Left kidney (tissue), 2 donors: Measurements from ENCODE around the gene TBC1D10B. TPM values are rescaled to one million over a fixed set of nuclear protein-coding genes. Genes with fewer than 3 reads are reported as not detected.
A peak's percentile ranks its signal among the peaks of the same experiment; 100 is the strongest.
"Not testable (repeated sequence)": the region's sequence is repeated elsewhere in the genome, so short reads cannot be mapped to it uniquely, and the experiment has no call there.

ENCODE experiments used
- DNase-seq: peaks from one replicate; pipeline ENCODE4 v3.0.0-alpha.2; 2013
- polyA plus RNA-seq: library from polyadenylated mRNA; unstranded; fragments of 120-200 nt; gene quantifications from one replicate; pipeline ENCODE4 v1.2.1, GENCODE V29; 2013; ENCODE audit not compliant: insufficient read length

The TBC1D10B gene
- polyA plus RNA-seq, 1 donor: 35.5 TPM

DNA sequence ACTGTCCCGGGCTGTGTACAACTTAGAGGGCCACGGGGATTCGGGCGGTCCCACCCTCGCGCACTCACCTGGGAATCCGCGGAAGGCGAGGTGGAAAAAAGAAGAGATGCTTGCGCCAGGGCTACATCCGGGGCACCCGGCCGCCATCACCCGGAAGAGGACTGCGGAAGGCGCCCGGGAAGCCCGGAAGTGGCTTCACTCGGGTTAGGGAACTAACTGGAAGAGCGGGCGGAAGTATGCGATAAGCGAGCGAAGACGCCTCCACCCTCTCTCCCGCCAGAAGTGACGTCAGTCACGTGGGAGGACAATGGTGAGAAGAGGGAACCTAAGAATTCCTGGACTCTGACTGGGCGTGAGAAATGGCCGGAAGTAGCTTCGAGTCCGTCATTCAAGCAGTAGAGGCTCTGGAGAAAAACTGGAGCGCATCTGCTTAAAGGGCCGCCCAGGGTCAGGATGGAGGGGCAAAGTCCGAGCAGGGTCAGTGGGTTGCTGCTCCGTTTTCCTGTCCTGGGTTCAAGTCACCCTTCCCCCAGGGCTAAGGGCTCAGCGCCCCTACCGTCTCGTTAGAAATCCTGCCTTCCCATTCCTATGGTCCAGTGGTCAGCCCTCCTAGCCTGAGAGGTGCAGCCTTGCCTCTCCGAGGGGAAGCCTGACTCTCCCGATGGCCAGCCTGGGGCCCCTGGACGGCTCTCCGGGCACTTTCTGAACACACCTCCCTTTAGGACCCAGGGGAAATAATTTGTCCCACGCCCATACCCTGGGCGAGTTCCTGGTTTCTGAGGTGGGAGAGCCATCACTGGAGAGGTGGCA is 14.9 kb downstream of the TBC1D10B start, which contains the start of gene CD2BP2:
CD2BP2 (minus strand) TSS at position 165 of the 810 bp plus-strand sequence. CDS start 627 bp downstream, outside the sequence.
- peak; percentile 99 for DNase-seq

DNA sequence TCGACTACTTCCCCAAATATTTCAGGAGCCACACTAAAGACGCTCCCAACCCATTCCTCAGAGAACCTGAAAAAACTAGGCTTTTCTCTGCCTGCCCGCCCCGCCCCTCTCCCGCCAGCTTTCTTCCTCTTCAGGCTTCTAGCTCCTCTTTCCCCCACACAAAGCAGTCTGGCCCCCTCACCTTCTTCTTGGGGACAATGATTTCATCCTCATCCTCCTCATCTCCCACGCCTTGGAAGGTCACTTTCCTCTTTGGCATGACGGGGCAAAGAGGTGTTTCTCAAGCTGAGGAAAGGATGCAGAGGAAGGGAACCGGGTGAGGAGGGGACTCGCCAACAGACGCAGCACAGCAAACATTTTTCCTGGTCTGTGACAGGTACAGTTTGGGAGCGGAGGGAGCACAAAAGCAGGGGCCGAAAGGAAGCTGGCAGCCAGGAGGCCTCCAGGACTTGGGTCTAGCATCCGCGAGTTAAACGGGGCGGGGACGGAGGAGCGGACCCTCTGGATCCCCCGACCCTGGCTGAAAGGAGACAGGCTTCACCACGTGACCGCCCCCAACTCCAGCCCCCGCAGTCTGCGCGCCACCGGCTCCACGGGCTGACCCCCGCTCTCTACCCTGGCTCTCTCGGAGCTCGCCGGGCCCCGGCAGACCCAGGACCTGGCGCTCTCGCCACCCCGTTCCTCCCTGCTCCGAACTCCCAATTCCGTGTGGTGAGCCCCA is 15.7 kb downstream of the TBC1D10B start:
- no peak for DNase-seq

GRCh38 chr16:30353438-30354129 is 16.7 kb downstream of the TBC1D10B start:
- no peak for DNase-seq

- no peak for DNase-seq
Observed at GRCh38 chr16:30352488-30353401, 17.5 kb downstream of the TBC1D10B start.

- no peak for DNase-seq
Observed at GRCh38 chr16:30351586-30352419, 18.5 kb downstream of the TBC1D10B start.

- no peak for DNase-seq
Observed at GRCh38 chr16:30351001-30351441, 19.3 kb downstream of the TBC1D10B start.

DNA sequence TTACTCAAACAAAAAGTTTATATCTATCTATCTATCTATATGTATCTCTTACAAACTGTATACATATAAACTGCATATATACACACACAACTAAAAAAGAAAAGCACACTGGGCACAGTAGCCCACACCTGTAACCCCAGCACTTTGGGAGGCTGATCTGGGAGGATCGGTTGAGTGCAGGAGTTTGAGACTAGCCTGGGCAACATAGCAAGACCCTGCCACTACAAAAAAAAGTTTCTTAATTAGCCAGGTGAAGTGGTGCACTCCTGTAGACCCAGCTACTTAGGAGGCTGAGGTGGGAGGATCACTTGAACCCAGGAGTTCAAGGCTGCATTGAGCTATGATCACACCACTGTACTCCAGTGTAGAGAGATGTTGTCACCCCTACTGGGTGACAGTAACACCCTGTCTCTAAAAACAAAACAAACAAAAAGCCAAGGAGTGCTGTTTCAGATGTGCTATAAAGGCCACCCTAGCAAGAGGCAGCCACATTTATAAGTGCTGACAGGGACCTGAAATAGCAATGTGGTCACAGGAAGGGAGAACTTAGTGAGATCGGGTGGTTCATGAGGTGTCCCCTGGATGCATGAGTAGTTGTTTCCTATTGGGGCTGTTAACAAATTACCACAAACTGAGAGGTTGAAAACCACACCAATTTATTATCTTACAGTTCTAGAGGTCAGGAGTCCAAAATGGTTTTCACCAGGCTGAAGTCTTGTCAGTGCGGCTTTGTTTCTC is 20.0 kb downstream of the TBC1D10B start:
- no peak for DNase-seq

- DNase-seq: no peak
Observed at GRCh38 chr16:30349675-30350074, 20.6 kb downstream of the TBC1D10B start.

GRCh38 chr16:30348929-30349328 is 21.4 kb downstream of the TBC1D10B start:
- DNase-seq: no peak

- no peak for DNase-seq
Observed at GRCh38 chr16:30348113-30348512, 22.2 kb downstream of the TBC1D10B start.

DNA sequence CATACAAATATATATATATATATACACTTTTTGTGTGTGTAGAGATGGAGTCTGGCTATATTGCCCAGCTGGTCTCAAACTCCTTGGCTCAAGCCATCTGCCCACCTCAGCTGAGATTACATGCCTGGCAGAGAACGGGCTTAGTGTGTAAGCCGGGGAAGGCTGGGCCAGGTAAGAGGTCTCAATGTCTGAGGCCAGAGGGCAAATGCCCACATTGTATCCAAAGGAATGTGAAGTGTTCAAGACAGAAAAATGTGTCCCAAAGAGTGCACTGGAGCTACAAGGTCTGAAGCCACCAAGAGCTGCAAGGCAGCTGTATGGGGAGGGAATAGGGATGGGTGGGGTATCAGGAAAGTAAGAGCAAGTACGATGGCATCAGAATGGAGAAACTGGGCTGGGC is 24.0 kb downstream of the TBC1D10B start:
- DNase-seq: no peak

DNA sequence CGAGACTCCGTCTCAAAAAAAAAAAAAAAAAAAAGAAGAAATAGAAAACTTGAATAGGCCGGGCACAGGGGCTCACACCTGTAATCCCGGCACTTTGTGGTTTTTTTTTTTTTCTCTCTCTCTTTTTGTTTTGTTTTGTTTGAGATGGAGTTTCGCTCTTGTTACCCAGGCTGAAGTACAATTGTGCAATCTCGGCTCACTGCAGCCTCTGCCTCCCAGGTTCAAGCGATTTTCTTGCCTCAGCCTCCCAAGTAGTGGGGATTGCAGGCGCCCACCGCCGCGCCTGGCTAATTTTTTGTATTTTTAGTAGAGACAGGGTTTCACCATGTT is 26.8 kb downstream of the TBC1D10B start:
- DNase-seq: not testable (repeated sequence)

GRCh38 chr16:30342751-30343490 is 27.4 kb downstream of the TBC1D10B start:
- no peak for DNase-seq

DNA sequence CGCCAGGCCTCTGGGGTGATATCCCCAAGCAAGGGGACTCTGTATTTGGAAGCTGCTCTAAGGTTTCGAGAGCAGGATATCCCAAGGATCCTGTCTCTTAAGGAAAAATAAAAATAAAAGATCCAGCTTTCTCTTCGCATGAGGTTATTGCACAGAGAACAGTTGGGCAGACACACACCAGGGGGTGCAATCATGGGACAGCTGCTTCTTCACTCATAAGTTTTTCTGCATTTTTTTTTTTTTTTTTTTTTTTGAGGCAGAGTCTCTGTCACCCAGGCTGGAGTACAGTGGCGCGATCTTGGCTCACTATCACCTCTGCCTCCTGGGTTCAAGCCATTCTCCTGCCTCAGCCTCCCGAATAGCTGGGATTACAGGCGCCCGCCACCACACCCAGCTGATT is 28.3 kb downstream of the TBC1D10B start:
- not testable (repeated sequence) for DNase-seq

DNA sequence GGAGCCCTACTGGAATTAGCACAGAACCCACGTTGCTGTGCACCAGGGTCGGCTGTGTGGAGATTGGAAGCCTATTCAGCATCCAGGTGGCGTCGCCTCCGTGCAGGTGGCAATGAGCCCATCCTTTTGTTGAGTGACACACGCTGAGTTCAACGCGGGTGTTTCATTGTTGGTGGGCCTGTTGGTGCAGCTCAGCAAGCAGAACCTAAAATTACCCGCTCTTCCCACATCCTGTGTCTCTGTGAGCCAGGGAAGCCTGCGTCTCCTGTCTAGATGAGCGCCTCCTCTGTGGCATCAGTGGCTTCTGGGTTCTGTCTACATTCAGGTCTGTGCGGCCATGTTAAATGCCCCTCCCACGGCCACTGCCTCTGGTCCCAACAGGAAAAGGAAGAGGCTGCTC is 29.7 kb downstream of the TBC1D10B start:
- DNase-seq: no peak

- DNase-seq: not testable (repeated sequence)
Observed at GRCh38 chr16:30338715-30339114, 31.6 kb downstream of the TBC1D10B start.

DNA sequence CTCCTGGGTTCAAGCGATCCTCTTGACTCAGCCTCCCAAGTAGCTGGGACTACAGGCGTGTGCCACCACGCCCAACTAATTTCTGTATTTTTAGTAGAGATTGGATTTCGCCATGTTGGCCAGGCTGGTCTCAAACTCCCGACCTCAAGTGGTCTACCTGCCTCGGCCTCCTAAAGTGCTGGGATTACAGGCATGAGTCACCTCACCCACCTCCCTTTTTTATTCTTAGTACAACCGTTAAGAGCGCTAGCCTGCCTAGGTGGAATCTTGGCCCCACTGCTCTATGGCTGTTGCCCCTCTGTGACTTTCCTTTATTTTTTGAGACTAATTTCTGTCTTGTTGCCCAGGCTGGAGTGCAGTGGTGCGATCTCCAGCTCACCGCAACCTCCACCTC is 32.3 kb downstream of the TBC1D10B start:
- DNase-seq: not testable (repeated sequence)

DNA sequence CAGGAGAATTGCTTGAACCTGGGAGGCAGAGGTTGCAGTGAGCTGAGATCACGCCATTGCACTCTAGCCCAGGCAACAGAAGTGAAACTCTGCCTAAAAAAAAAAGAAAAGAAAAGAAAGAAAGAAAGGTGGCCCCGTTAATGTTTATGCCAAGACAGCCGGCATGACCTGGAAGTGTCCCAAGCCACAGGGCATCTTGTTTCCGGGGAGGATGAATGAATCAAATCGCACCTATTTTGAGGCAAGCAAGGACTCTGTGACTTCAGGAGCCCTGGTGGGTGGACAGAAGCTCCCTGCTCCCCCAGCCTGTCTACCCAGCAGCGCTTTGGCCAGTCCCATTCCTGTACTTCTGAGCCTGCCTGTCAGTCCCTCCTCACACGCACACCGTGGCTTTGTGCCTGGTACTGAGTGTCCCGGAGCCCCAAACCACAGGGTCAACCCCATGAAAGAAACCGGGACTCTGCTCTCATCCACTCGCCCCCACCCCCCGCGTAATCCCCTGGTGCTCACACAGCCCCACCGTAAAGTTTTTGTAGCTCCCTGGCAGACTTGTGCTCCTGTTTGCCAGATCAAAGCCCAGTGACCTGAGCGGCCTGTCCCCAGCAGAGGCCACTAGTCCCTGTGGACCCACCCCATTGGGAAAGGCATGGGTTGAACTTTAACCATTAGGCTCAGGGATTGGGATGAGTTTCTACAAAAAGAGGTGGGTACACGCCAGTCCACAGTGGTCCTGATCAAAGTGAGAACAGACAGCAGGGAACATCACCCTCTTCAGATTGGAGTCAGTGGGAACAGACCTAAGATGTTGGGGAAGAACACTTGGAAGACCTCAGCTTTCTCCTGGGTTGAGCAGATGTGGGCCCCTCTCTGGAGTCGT is 34.5 kb downstream of the TBC1D10B start:
- no peak for DNase-seq
